Calu3 (cell line): Measurements from ENCODE around the gene PEX11B. TPM values are rescaled to one million over a fixed set of nuclear protein-coding genes. Genes with fewer than 3 reads are reported as not detected.
A peak's percentile ranks its signal among the peaks of the same experiment; 100 is the strongest.

ENCODE experiments used
- BruUV-seq: library from RNA; stranded (reverse); fragments of 400-500 nt; replicated peaks from 2 replicates; lab custom pipeline; 2021; lab: Mats Ljungman, UMichigan
- CTCF ChIA-PET: fragments of 300-600 bp; sonication (Branson Sonifier 250); formaldehyde crosslinking; loops from one replicate; lab custom pipeline; 2022; ENCODE audit warnings: antibody characterized with exemption; lab: Charles Lee
- DNase-seq: peaks from one replicate; pipeline ENCODE4 v3.0.0; 2022
- H3K27ac Mint-ChIP-seq: one replicate; pipeline ENCODE4 v1.8.0; 2022; ENCODE audit warnings: mixed read lengths; ENCODE audit not compliant: unreplicated experiment
- H3K27me3 Mint-ChIP-seq: one replicate; pipeline ENCODE4 v1.8.0; 2022; ENCODE audit warnings: mixed read lengths; ENCODE audit not compliant: unreplicated experiment
- H3K36me3 Mint-ChIP-seq: one replicate; pipeline ENCODE4 v1.8.0; 2022; ENCODE audit warnings: mild to moderate bottlenecking, moderate library complexity, mixed read lengths; ENCODE audit not compliant: insufficient read depth, unreplicated experiment
- H3K4me1 Mint-ChIP-seq: one replicate; pipeline ENCODE4 v1.8.0; 2022; ENCODE audit warnings: mild to moderate bottlenecking, low read depth, mixed read lengths; ENCODE audit not compliant: unreplicated experiment
- H3K4me3 Mint-ChIP-seq: one replicate; pipeline ENCODE4 v1.8.0; 2022; ENCODE audit warnings: mild to moderate bottlenecking, low read depth, moderate library complexity, mixed read lengths; ENCODE audit not compliant: unreplicated experiment
- H3K9me3 Mint-ChIP-seq: one replicate; pipeline ENCODE4 v1.8.0; 2022; ENCODE audit warnings: low read depth, mixed read lengths; ENCODE audit not compliant: unreplicated experiment
- CTCF ChIP-seq: fragments of 200-600 bp; IDR thresholded peaks from one replicate; pipeline ENCODE4 v1.8.0; 2022; ENCODE audit warnings: antibody characterized with exemption; ENCODE audit not compliant: unreplicated experiment
- intact Hi-C: fragments of 100-400 bp; cut with micrococcal nuclease; formaldehyde crosslinking; loops from one replicate; pipeline ENCODE4 v1.10.0; 2022; ENCODE audit not compliant: unreplicated experiment
- total RNA-seq: library from RNA; stranded (reverse); gene quantifications from 2 replicates; pipeline ENCODE4 v1.2.3, GENCODE V29; 2022

The PEX11B gene
- total RNA-seq, 1 experiment from 2014 or later = 27.3 TPM

GRCh38 chr1:145959333-145959732, 40.8 kb upstream of the PEX11B start:
- H3K27ac Mint-ChIP-seq = no peak overlapping the region
- H3K27me3 Mint-ChIP-seq = peaks cover 91% of the 10 kb centered on the region
- no peak overlapping the region for H3K4me3 Mint-ChIP-seq

GRCh38 chr1:145958734-145959133, 40.2 kb upstream of the PEX11B start:
- no peak for TF ChIP-seq CTCF

More at GRCh38 chr1:145959333-145959732, 40.8 kb upstream of the PEX11B start:
- H3K4me1 Mint-ChIP-seq = peaks cover 58% of the 10 kb centered on the region
- H3K9me3 Mint-ChIP-seq = no peaks in the 10 kb centered on the region
- no peak for TF ChIP-seq CTCF
- peaks cover 34% of the 10 kb centered on the region for H3K36me3 Mint-ChIP-seq
- CTCF ChIA-PET = interaction anchor here (2.1 kb wide), 1 partner anchor 32 kb away, joined by 11 read pairs; the partner anchor contains the start of gene RBM8A
- intact Hi-C loops = loop anchor here (2.0 kb wide), 1 partner anchor 21 kb away; no protein-coding TSS in a partner anchor
- BruUV-seq = no TSS peak
- no peak for DNase-seq

GRCh38 chr1:145957443-145958319, 39.2 kb upstream of the PEX11B start, which contains the start of gene LIX1L:
Gene LIX1L (minus strand): TSS chr1:145958017. CDS start chr1:145957927, 90 bp downstream.
- H3K36me3 Mint-ChIP-seq = peaks cover 31% of the 10 kb centered on the region
- peak; percentile 97 for DNase-seq
- TF ChIP-seq CTCF = no peak
- H3K4me3 Mint-ChIP-seq = peak within 1 kb of the TSS; percentile 70
- no TSS peak for BruUV-seq
- peaks cover 84% of the 10 kb centered on the region for H3K27me3 Mint-ChIP-seq
- peaks cover 42% of the 10 kb centered on the region for H3K4me1 Mint-ChIP-seq
- CTCF ChIA-PET = interaction anchor here (0.6 to 2.1 kb wide), 12 partner anchors 14 to 350 kb away, joined by 3 to 11 read pairs (median 4); partner anchors contain the start of genes GPR89A, NUDT17, PIAS3 and RBM8A
- intact Hi-C loops = loop anchor here (2.0 kb wide), 1 partner anchor 19 kb away; no protein-coding TSS in a partner anchor
- H3K27ac Mint-ChIP-seq = peak within 1 kb of the TSS; percentile 17
- no peaks in the 10 kb centered on the region for H3K9me3 Mint-ChIP-seq

More at GRCh38 chr1:145958734-145959133, 40.2 kb upstream of the PEX11B start:
- Mint-ChIP-seq H3K27ac (no peak overlapping the region), H3K36me3 (peaks cover 31% of the 10 kb centered on the region), H3K9me3 (no peaks in the 10 kb centered on the region), H3K27me3 (peaks cover 94% of the 10 kb centered on the region), H3K4me1 (peaks cover 52% of the 10 kb centered on the region), H3K4me3 (no peak overlapping the region)
- intact Hi-C loops = loop anchor here (2.0 kb wide), 1 partner anchor 20 kb away; no protein-coding TSS in a partner anchor
- CTCF ChIA-PET = interaction anchor here (1.0 to 2.1 kb wide), 5 partner anchors 15 to 112 kb away, joined by 3 to 11 read pairs (median 3); partner anchors contain the start of gene RBM8A
- no peak for DNase-seq
- BruUV-seq = no TSS peak

GRCh38 chr1:145956781-145957442, 38.4 kb upstream of the PEX11B start:
- Mint-ChIP-seq H3K4me3 (peak overlapping the region; percentile 70), H3K4me1 (peaks cover 34% of the 10 kb centered on the region), H3K27me3 (peaks cover 76% of the 10 kb centered on the region), H3K27ac (peak overlapping the region; percentile 17), H3K36me3 (peaks cover 27% of the 10 kb centered on the region), H3K9me3 (no peaks in the 10 kb centered on the region)
- CTCF ChIA-PET = interaction anchor here (1.2 to 1.6 kb wide), 3 partner anchors 21 to 112 kb away, joined by 4 to 8 read pairs (median 6); partner anchors contain the start of gene NUDT17
- no peak for DNase-seq
- intact Hi-C loops = loop anchor here (1.0 kb wide), 1 partner anchor 7 kb away; the partner anchor contains the start of genes ANKRD34A and POLR3GL
- no peak for TF ChIP-seq CTCF
- TSS peak; percentile 30 for BruUV-seq
